Measurements from ENCODE around the gene APPL2. TPM values are rescaled to one million over a fixed set of nuclear protein-coding genes. Genes with fewer than 3 reads are reported as not detected.
"Not testable (repeated sequence)": the region's sequence is repeated elsewhere in the genome, so short reads cannot be mapped to it uniquely, and the experiment has no call there.

Gene APPL2
- total RNA-seq, 1 experiment from 2014 or later: 45.8 TPM

GRCh38 chr12:105261010-105261409, 25.0 kb upstream of the APPL2 start:
- no peak for DNase-seq
- H3K4me3 Mint-ChIP-seq (ENCODE audit: low read depth, unreplicated experiment): no peak overlapping the region
- no TSS peak for BruUV-seq (replicated peaks)
- no peak overlapping the region for H3K27ac Mint-ChIP-seq (ENCODE audit: unreplicated experiment)
- no peaks in the 10 kb centered on the region for H3K27me3 Mint-ChIP-seq (ENCODE audit: unreplicated experiment)
- intact Hi-C loops (cut with micrococcal nuclease; ENCODE audit: unreplicated experiment): no loop called here
- CTCF ChIA-PET: no interaction called here
- peaks cover 5% of the 10 kb centered on the region for H3K9me3 Mint-ChIP-seq (ENCODE audit: low read depth, unreplicated experiment)
- TF ChIP-seq CTCF (IDR thresholded peaks at IDR 0.05; ENCODE audit: unreplicated experiment): no peak
- no peaks in the 10 kb centered on the region for H3K4me1 Mint-ChIP-seq (ENCODE audit: low read depth, unreplicated experiment)
- no peaks in the 10 kb centered on the region for H3K36me3 Mint-ChIP-seq (ENCODE audit: insufficient read depth, unreplicated experiment)

- peaks cover 5% of the 10 kb centered on the region for H3K9me3 Mint-ChIP-seq (ENCODE audit: low read depth, unreplicated experiment)
- no TSS peak for BruUV-seq (replicated peaks)
- H3K36me3 Mint-ChIP-seq (ENCODE audit: insufficient read depth, unreplicated experiment): no peaks in the 10 kb centered on the region
- H3K4me1 Mint-ChIP-seq (ENCODE audit: low read depth, unreplicated experiment): peaks cover 4% of the 10 kb centered on the region
- H3K27ac Mint-ChIP-seq (ENCODE audit: unreplicated experiment): no peak overlapping the region
- intact Hi-C loops (cut with micrococcal nuclease; ENCODE audit: unreplicated experiment): no loop called here
- H3K27me3 Mint-ChIP-seq (ENCODE audit: unreplicated experiment): no peaks in the 10 kb centered on the region
- CTCF ChIA-PET: no interaction called here
- no peak overlapping the region for H3K4me3 Mint-ChIP-seq (ENCODE audit: low read depth, unreplicated experiment)
- no peak for DNase-seq
- TF ChIP-seq CTCF (IDR thresholded peaks at IDR 0.05; ENCODE audit: unreplicated experiment): no peak
These were observed 23.3 kb upstream of the APPL2 start for GRCh38 chr12:105259226-105259625.

- CTCF ChIA-PET: interaction anchor here (0.9 to 1.2 kb wide), 3 partner anchors 9 to 76 kb away, joined by 3 to 4 read pairs (median 3); no protein-coding TSS in a partner anchor
- peaks cover 5% of the 10 kb centered on the region for H3K9me3 Mint-ChIP-seq (ENCODE audit: low read depth, unreplicated experiment)
These were observed 21.4 kb upstream of the APPL2 start for GRCh38 chr12:105257321-105257728.

GRCh38 chr12:105256921-105257320, 20.9 kb upstream of the APPL2 start:
- CTCF ChIA-PET: interaction anchor here (0.9 to 1.2 kb wide), 2 partner anchors 20 to 76 kb away, joined by 3 read pairs; no protein-coding TSS in a partner anchor
- no peak for TF ChIP-seq CTCF (IDR thresholded peaks at IDR 0.05; ENCODE audit: unreplicated experiment)
- BruUV-seq (replicated peaks): no TSS peak
- H3K27me3 Mint-ChIP-seq (ENCODE audit: unreplicated experiment): no peaks in the 10 kb centered on the region
- DNase-seq: no peak
- no peak overlapping the region for H3K27ac Mint-ChIP-seq (ENCODE audit: unreplicated experiment)
- intact Hi-C loops (cut with micrococcal nuclease; ENCODE audit: unreplicated experiment): no loop called here
- no peak overlapping the region for H3K4me3 Mint-ChIP-seq (ENCODE audit: low read depth, unreplicated experiment)
- H3K9me3 Mint-ChIP-seq (ENCODE audit: low read depth, unreplicated experiment): peaks cover 5% of the 10 kb centered on the region
- no peaks in the 10 kb centered on the region for H3K36me3 Mint-ChIP-seq (ENCODE audit: insufficient read depth, unreplicated experiment)
- H3K4me1 Mint-ChIP-seq (ENCODE audit: low read depth, unreplicated experiment): peaks cover 14% of the 10 kb centered on the region

More at GRCh38 chr12:105257321-105257728, 21.4 kb upstream of the APPL2 start:
- Mint-ChIP-seq H3K4me3 (ENCODE audit: low read depth, unreplicated experiment) (no peak overlapping the region), H3K36me3 (ENCODE audit: insufficient read depth, unreplicated experiment) (no peaks in the 10 kb centered on the region), H3K4me1 (ENCODE audit: low read depth, unreplicated experiment) (peaks cover 14% of the 10 kb centered on the region), H3K27ac (ENCODE audit: unreplicated experiment) (no peak overlapping the region), H3K27me3 (ENCODE audit: unreplicated experiment) (no peaks in the 10 kb centered on the region)
- BruUV-seq (replicated peaks): no TSS peak
- no peak for TF ChIP-seq CTCF (IDR thresholded peaks at IDR 0.05; ENCODE audit: unreplicated experiment)
- no peak for DNase-seq
- intact Hi-C loops (cut with micrococcal nuclease; ENCODE audit: unreplicated experiment): no loop called here

GRCh38 chr12:105256431-105256830, 20.5 kb upstream of the APPL2 start:
- BruUV-seq (replicated peaks); H3K9me3 Mint-ChIP-seq (ENCODE audit: low read depth, unreplicated experiment); H3K36me3 Mint-ChIP-seq (ENCODE audit: insufficient read depth, unreplicated experiment); H3K27me3 Mint-ChIP-seq (ENCODE audit: unreplicated experiment); H3K27ac Mint-ChIP-seq (ENCODE audit: unreplicated experiment); DNase-seq; intact Hi-C loops (cut with micrococcal nuclease; ENCODE audit: unreplicated experiment); H3K4me3 Mint-ChIP-seq (ENCODE audit: low read depth, unreplicated experiment); CTCF ChIA-PET: not testable (repeated sequence)
- H3K4me1 Mint-ChIP-seq (ENCODE audit: low read depth, unreplicated experiment): peaks cover 14% of the 10 kb centered on the region
